Upper lobe of left lung (tissue), 4 donors: ENCODE results near the gene PPP4C.

Source experiments
- CTCF ChIP-seq, 6 experiments: fragments of 450-650 bp in 4 of 6; fragments of 200-600 bp in 2 of 6; sonication (generic) in 2 of 6; IDR thresholded peaks; one replicate each; pipeline ENCODE4 v1.5.1; 2016 to 2019; ENCODE audit warnings: antibody characterized with exemption in 6 of 6
- EP300 ChIP-seq, 4 donors: sonication (generic); formaldehyde crosslinking; IDR thresholded peaks; one replicate each; pipeline ENCODE4 v1.5.1; 2017; ENCODE audit warnings: antibody characterized with exemption in 4 of 4, control low read depth in 2 of 4
- POLR2A ChIP-seq, 4 donors: fragments of 450-650 bp; IDR thresholded peaks; one replicate each; pipeline ENCODE4 v1.5.1; 2016 to 2017; ENCODE audit warnings: antibody characterized with exemption in 4 of 4, mild to moderate bottlenecking in 2 of 4

- TF ChIP-seq EP300 (IDR thresholded peaks at IDR 0.05): no peak
- no peak for TF ChIP-seq CTCF (IDR thresholded peaks at IDR 0.05)
- TF ChIP-seq POLR2A (IDR thresholded peaks at IDR 0.05): no peak
Observed at GRCh38 chr16:30131869-30132475, 56.2 kb downstream of the PPP4C start.
